Cardiac septum (tissue), 1 donor: ENCODE results near the gene FBXO9. TPM values are rescaled to one million over a fixed set of nuclear protein-coding genes. Genes with fewer than 3 reads are reported as not detected.
"Not testable (repeated sequence)": the region's sequence is repeated elsewhere in the genome, so short reads cannot be mapped to it uniquely, and the experiment has no call there.

Experiments
- DNase-seq: peaks from one replicate; pipeline ENCODE4 v3.0.0-alpha.2; 2020; ENCODE audit warnings: low spot score
- intact Hi-C: fragments of 100-400 bp; cut with DNase I; formaldehyde crosslinking; loops from one replicate; pipeline ENCODE4 v1.14.0; 2022
- total RNA-seq: library from RNA; stranded (reverse); fragmentation: NEBNext Ultra II Directional; extraction: Animal tissue kit (Norgen Biotek cat#: 25700); gene quantifications from one replicate; pipeline ENCODE4 v1.2.1, GENCODE V29; 2021
- donor health status: DM: no; HTN: no; CAD: no.

Gene FBXO9
- total RNA-seq, 1 donor from 2014 or later, result 96.4 TPM

- intact Hi-C loops, result no loop called here
Measured at GRCh38 chr6:53044572-53044971, 20.6 kb upstream of the FBXO9 start.

DNA sequence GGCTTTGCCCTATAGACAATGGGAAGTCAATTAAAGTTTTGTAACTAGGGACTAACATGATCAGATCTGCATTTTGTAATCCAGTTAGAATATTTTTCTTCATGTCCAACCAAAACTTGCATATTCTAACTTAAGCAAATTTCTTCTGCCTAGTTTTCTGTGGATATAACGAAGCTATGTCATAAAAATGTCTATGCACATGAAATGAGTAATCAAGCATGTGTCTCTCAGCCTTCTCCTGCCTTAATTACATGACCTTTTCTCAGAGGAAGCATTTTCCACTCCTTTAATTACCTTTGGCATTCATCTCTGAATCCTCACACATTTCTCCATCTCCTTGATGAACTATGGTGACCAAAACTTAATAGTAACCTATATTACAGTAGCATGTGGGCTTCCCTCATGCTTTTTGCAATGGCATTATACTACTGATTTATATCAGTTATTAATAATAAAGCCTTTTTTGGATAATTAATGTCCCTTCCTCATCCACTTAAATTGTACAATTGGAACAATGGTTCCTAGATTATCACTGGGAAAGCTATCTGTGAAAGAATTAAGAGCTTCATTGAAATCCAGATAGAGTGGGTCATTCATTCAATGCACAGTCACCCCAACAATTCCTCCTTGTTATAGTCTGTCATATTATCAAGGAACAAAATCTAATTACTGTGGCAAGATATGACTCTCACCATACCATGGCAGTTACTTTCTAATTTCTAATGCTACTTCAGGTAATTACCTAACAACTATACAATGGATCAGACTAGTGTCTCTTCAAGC is 19.1 kb upstream of the FBXO9 start:
- no peak for DNase-seq
- intact Hi-C loops, result no loop called here

More at GRCh38 chr6:53044572-53044971, 20.6 kb upstream of the FBXO9 start:
- no peak for DNase-seq

GRCh38 chr6:53048431-53049195 is 16.6 kb upstream of the FBXO9 start:
- intact Hi-C loops, result no loop called here
- no peak for DNase-seq

GRCh38 chr6:53049415-53049814 is 15.8 kb upstream of the FBXO9 start:
- no peak for DNase-seq
- intact Hi-C loops, result no loop called here

- intact Hi-C loops, DNase-seq: not testable (repeated sequence)
Measured at GRCh38 chr6:53052152-53052551, 13.1 kb upstream of the FBXO9 start.

DNA sequence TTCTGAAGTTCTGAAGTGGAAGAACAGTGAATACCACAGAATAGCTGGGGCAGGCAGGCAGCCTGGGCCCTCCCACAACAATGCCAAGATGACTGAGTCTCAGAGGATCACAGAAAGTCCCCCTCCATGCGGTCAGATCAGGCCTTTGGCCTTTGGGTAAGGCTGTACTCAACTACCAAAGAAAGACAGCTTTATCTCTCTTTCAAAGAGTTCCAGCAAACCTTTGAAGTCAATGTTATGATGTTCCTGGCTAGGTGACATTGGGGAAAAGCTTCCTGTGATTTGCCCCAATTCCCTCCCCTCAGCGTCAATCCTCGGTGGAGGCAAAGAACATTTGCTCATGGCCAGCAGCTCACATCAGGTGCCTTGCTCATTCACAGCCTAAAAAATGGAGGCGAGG is 10.7 kb upstream of the FBXO9 start:
- intact Hi-C loops, result no loop called here
- DNase-seq, result no peak

GRCh38 chr6:53055873-53056272 is 9.3 kb upstream of the FBXO9 start:
- no peak for DNase-seq
- intact Hi-C loops, result loop anchor here (5.0 kb wide), 1 partner anchor 639 kb away; no protein-coding TSS in a partner anchor

- intact Hi-C loops, result loop anchor here (5.0 kb wide), 1 partner anchor 639 kb away; no protein-coding TSS in a partner anchor
- no peak for DNase-seq
Measured at GRCh38 chr6:53056273-53056672, 8.9 kb upstream of the FBXO9 start.

- no peak for DNase-seq
- intact Hi-C loops, result loop anchor here (5.0 kb wide), 1 partner anchor 641 kb away; no protein-coding TSS in a partner anchor
Measured at GRCh38 chr6:53058388-53059195, 6.6 kb upstream of the FBXO9 start.

GRCh38 chr6:53059648-53060589 is 5.3 kb upstream of the FBXO9 start:
- no peak for DNase-seq

DNA sequence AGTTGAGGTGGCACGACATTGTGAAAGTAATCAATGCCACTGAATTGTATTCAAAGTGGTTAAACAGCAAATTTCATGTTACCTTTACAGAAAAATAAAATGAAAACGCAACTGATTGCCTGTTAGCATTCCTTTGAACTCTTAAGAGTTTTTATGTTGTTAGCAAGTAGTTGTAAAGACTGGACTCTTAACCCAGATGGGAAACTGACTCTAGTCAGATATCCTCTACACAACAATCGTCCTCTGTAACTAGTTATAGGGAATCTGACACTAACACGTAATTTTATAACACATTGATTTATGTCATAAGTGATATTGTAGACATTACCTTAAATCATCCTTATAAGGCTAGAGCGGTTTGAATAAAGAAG is 3.0 kb upstream of the FBXO9 start:
- DNase-seq, result no peak
- intact Hi-C loops, result no loop called here

More at GRCh38 chr6:53059648-53060589, 5.3 kb upstream of the FBXO9 start:
- intact Hi-C loops, result loop anchor here (5.0 kb wide), 1 partner anchor 643 kb away; no protein-coding TSS in a partner anchor

GRCh38 chr6:53064255-53064654 is 949 bp upstream of the FBXO9 start:
- intact Hi-C loops, DNase-seq: not testable (repeated sequence)

- peak; percentile 99 for DNase-seq
- intact Hi-C loops, result loop anchor here (5.0 kb wide), 1 partner anchor 182 kb away; no protein-coding TSS in a partner anchor
Measured at GRCh38 chr6:53064726-53065265, 408 bp upstream of the FBXO9 start.

- DNase-seq, result peak; percentile 86
- intact Hi-C loops, result loop anchor here (5.0 kb wide), 1 partner anchor 184 kb away; no protein-coding TSS in a partner anchor
Measured at GRCh38 chr6:53066077-53066417, 843 bp downstream of the FBXO9 start.

GRCh38 chr6:53066874-53067706 is 1.9 kb downstream of the FBXO9 start:
- intact Hi-C loops, result loop anchor here (5.0 kb wide), 1 partner anchor 185 kb away; no protein-coding TSS in a partner anchor
- no peak for DNase-seq

DNA sequence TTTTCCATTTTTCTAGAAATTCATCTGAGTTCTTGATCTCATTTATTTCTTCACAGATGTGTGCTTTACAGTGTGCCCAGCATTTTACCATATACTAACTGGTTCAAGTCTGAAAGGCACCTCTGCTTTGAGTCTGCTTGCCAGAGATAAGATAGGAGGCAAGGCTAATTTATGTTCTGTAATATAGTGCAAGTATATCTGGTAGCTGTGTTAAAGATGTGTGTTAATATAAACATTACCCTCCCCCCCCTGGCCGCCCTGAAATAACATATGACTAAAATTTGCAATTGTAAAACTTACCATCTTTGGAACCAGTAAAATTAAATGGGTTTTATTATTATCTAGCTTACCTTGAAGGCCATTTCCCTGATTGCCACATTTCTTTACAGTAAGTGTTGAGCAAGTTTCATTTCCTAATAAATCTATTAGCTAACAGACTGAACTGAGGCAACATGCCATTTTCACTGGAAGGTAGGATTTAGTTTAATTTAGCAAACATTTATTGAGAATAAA is 2.7 kb downstream of the FBXO9 start:
- DNase-seq, result no peak
- intact Hi-C loops, result loop anchor here (5.0 kb wide), 1 partner anchor 186 kb away; no protein-coding TSS in a partner anchor

DNA sequence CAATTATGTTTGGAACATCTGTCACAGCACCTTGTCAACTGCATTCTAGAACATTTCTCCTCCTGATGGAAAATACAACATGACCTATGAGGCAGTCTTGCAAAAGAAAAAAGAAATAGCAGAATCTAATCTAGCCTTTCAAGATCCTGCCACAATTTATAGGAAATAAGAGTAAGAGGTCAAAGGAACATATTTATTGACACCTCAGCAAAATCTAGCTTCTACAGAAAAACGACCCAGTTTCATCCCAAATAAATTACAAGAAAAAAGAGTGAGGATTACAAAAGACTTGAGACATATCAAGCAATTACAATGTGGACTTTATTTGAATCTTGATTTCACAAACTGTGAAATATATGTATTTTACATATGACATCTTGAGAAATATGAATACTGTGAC is 4.2 kb downstream of the FBXO9 start:
- intact Hi-C loops, result loop anchor here (5.0 kb wide), 1 partner anchor 187 kb away; no protein-coding TSS in a partner anchor
- no peak for DNase-seq
